K562 (cell line): Measurements from ENCODE around the gene SOBP. TPM values are rescaled to one million over a fixed set of nuclear protein-coding genes. Genes with fewer than 3 reads are reported as not detected.
A peak's percentile ranks its signal among the peaks of the same experiment; 100 is the strongest.

Experiments
- ARID3B ChIP-seq: fragments of 250-450 bp; sonication (Bioruptor Pico); IDR thresholded peaks from 2 replicates; pipeline ENCODE4 v1.4.0; 2020; ENCODE audit warnings: borderline replicate concordance
- ATF6 ChIP-seq: sonication (generic); formaldehyde crosslinking; IDR thresholded peaks from 2 replicates; pipeline ENCODE4 v1.4.0; 2020; ENCODE audit warnings: mild to moderate bottlenecking, missing genetic modification reagents
- CBFA2T2 ChIP-seq: fragments of 450-650 bp; conservative IDR thresholded peaks from 2 replicates; pipeline ENCODE4 v1.6.1; 2017; ENCODE audit warnings: mild to moderate bottlenecking
- CXXC5 ChIP-seq: fragments of 250-450 bp; sonication (Bioruptor Pico); IDR thresholded peaks from 2 replicates; pipeline ENCODE4 v1.8.0; 2022; ENCODE audit warnings: inconsistent platforms, mild to moderate bottlenecking, moderate library complexity
- FOXJ3 ChIP-seq: sonication (generic); formaldehyde crosslinking; IDR thresholded peaks from 2 replicates; pipeline ENCODE4 v1.4.0; 2020; ENCODE audit warnings: mild to moderate bottlenecking, missing genetic modification reagents
- HBP1 ChIP-seq: fragments of 450-650 bp; formaldehyde crosslinking; IDR thresholded peaks from 2 replicates; pipeline ENCODE4 v1.4.0; 2022; ENCODE audit warnings: missing genetic modification characterization
- MBD2 ChIP-seq: sonication (generic); IDR thresholded peaks from 2 replicates; pipeline ENCODE4 v1.6.1; 2016; ENCODE audit warnings: low read depth, borderline replicate concordance
- MCM7 ChIP-seq, 2 experiments: fragments of 450-650 bp; IDR thresholded peaks; 2 replicates each; pipeline ENCODE4 v1.6.1; 2016 to 2018
- NFIC ChIP-seq: fragments of 450-650 bp; IDR thresholded peaks from 2 replicates; pipeline ENCODE4 v1.6.1; 2017; ENCODE audit warnings: mild to moderate bottlenecking, inconsistent platforms
- NRF1 ChIP-seq, 2 experiments: fragments of 450-650 bp; IDR thresholded peaks in 1 of 2; conservative IDR thresholded peaks in 1 of 2; 2 replicates each; pipeline ENCODE4 v1.6.1; 2014; ENCODE audit warnings: mild to moderate bottlenecking in 2 of 2
- PHF20 ChIP-seq: fragments of 450-650 bp; IDR thresholded peaks from 2 replicates; pipeline ENCODE4 v1.6.1; 2018; ENCODE audit not compliant: partially characterized antibody
- SAP30 ChIP-seq: fragments of 200-600 bp; sonication (generic); IDR thresholded peaks from 2 replicates; pipeline ENCODE4 v1.6.1; 2012; ENCODE audit warnings: borderline replicate concordance, low read depth, mild to moderate bottlenecking, moderate library complexity, low read length, control low read depth, inconsistent platforms; ENCODE audit not compliant: insufficient read depth, poor library complexity, severe bottlenecking
- SMARCC2 ChIP-seq: fragments of 450-650 bp; IDR thresholded peaks from 2 replicates; pipeline ENCODE4 v1.6.1; 2017; ENCODE audit warnings: antibody characterized with exemption, moderate library complexity, mild to moderate bottlenecking, low read depth
- SREBF2 ChIP-seq: sonication (generic); formaldehyde crosslinking; IDR thresholded peaks from 2 replicates; pipeline ENCODE4 v1.4.0; 2020; ENCODE audit warnings: mild to moderate bottlenecking, missing genetic modification reagents
- TEAD4 ChIP-seq, 2 experiments: sonication (generic) in 1 of 2; formaldehyde crosslinking in 1 of 2; IDR thresholded peaks; 2 replicates each; pipeline versions ENCODE4 v1.6.1 to v1.8.0; 2012 to 2022; ENCODE audit warnings: borderline replicate concordance in 1 of 2, inconsistent platforms in 1 of 2, low read length in 1 of 2, mild to moderate bottlenecking in 1 of 2, missing genetic modification reagents in 1 of 2
- TRIM28 ChIP-seq: fragments of 450-650 bp; IDR thresholded peaks from 2 replicates; pipeline ENCODE4 v1.6.1; 2017
- ZHX1 ChIP-seq: fragments of 150-350 bp; conservative IDR thresholded peaks from 2 replicates; pipeline ENCODE4 v1.6.1; 2014; ENCODE audit warnings: low read length
- ZNF174 ChIP-seq: fragments of 250-450 bp; sonication (Bioruptor Pico); IDR thresholded peaks from 2 replicates; pipeline ENCODE4 v1.4.0; 2020; ENCODE audit warnings: mild to moderate bottlenecking
- ZNF3 ChIP-seq: fragments of 250-450 bp; sonication (Bioruptor Pico); IDR thresholded peaks from 2 replicates; pipeline ENCODE4 v1.5.0; 2021; ENCODE audit warnings: mild to moderate bottlenecking, moderate library complexity
- polyA plus RNA-seq, 8 experiments: library from polyadenylated mRNA; depleted of rRNA in 4 of 8; stranded (reverse) in 5 of 8; unstranded in 3 of 8; fragments of >200 nt; fragmentation: Nextera tagmentation in 2 of 8; fragmentation: Illumina TruSeq in 1 of 8; extraction: Ambion mirVana in 2 of 8; extraction: Trizol in 1 of 8; gene quantifications; 2 replicates each; pipeline versions ENCODE4 v1.2.1 to v1.2.3, GENCODE V29; 2011 to 2014; ENCODE audit warnings: inconsistent platforms in 1 of 8, missing spikeins in 1 of 8
- total RNA-seq, 7 experiments: library from RNA; depleted of rRNA in 6 of 7; stranded (reverse); fragments of >200 nt in 6 of 7; fragmentation: Illumina TruSeq in 2 of 7; extraction: Trizol in 2 of 7; gene quantifications; 2 replicates each; pipeline versions ENCODE4 v1.2.1 to v1.2.3, GENCODE V29; 2011 to 2021; ENCODE audit warnings: low replicate concordance in 1 of 7

SOBP gene
- total and polyA plus RNA-seq, 9 of the 15 experiments (the other 6 are each of a cell fraction or from before 2014, with no cell fraction given), result 0.16 TPM; not detected in 8

- TF ChIP-seq ARID3B, result no peak
- TF ChIP-seq PHF20, result no peak
- TF ChIP-seq MCM7 (IDR thresholded peaks at IDR 0.05), result no peak
- 0 out of 2 replicates have a peak, but pooled peaks have one; percentile 27 for TF ChIP-seq ATF6 (CRISPR knock-in tag)
- TF ChIP-seq NRF1 (conservative IDR thresholded peaks at IDR 0.05 in 1 of 2, IDR thresholded peaks at IDR 0.05 in 1 of 2), result no peak
- TF ChIP-seq SAP30, result peak; percentile 63
- TF ChIP-seq FOXJ3 (CRISPR knock-in tag), result 0 out of 2 replicates have a peak, but pooled peaks have one; percentile 29
- no peak for TF ChIP-seq CBFA2T2
- 0 out of 2 replicates have a peak, but pooled peaks have one; percentile 12 for TF ChIP-seq SMARCC2
- 0 out of 2 replicates have a peak, but pooled peaks have one; percentile 22 for TF ChIP-seq TRIM28
- TF ChIP-seq ZHX1, result no peak
- no peak for TF ChIP-seq TEAD4 (IDR thresholded peaks at IDR 0.05; ENCODE audit: low read length)
- 0 out of 2 replicates have a peak, but pooled peaks have one; percentile 1 for TF ChIP-seq TEAD4 (CRISPR knock-in tag; IDR thresholded peaks at IDR 0.05; ENCODE audit: borderline replicate concordance)
- TF ChIP-seq CXXC5, result no peak
- no peak for TF ChIP-seq ZNF174 (CRISPR knock-in tag)
- TF ChIP-seq HBP1 (CRISPR knock-in tag), result no peak
- 0 out of 2 replicates have a peak, but pooled peaks have one; percentile 5 for TF ChIP-seq MBD2
- TF ChIP-seq SREBF2, result 0 out of 2 replicates have a peak, but pooled peaks have one; percentile 60
- TF ChIP-seq ZNF3 (CRISPR knock-in tag), result no peak
- TF ChIP-seq NFIC, result no peak
Measured at GRCh38 chr6:107458672-107459282, 31.1 kb upstream of the SOBP start (continued).
